Naive B cell (primary cell): ENCODE data around the gene MEIS2. TPM values are rescaled to one million over a fixed set of nuclear protein-coding genes. Genes with fewer than 3 reads are reported as not detected.

Experiments used
- ATAC-seq, 2 donors: fragments of 150-1000 bp; cut with Tn5 transposase; 2 replicates each; pipeline ENCODE4 v1.10.0; 2021; ENCODE audit warnings: low read depth in 2 of 2, mild to moderate bottlenecking in 2 of 2, moderate library complexity in 2 of 2
- DNase-seq: peaks from one replicate; pipeline ENCODE4 v3.0.0; 2022
- H3K27ac Mint-ChIP-seq, 6 donors: one replicate each; pipeline ENCODE4 v1.8.0; 2020 to 2022; ENCODE audit warnings: mild to moderate bottlenecking in 6 of 6, mixed read lengths in 6 of 6, moderate library complexity in 5 of 6, inconsistent platforms in 2 of 6
- H3K27me3 Mint-ChIP-seq, 3 donors: one replicate each; pipeline ENCODE4 v1.8.0; 2021 to 2022; ENCODE audit warnings: mixed read lengths in 3 of 3, mild to moderate bottlenecking in 1 of 3
- H3K36me3 Mint-ChIP-seq, 2 donors: one replicate each; pipeline ENCODE4 v1.8.0; 2020 to 2022; ENCODE audit warnings: mixed read lengths in 2 of 2, inconsistent platforms in 1 of 2, mild to moderate bottlenecking in 1 of 2
- H3K4me1 Mint-ChIP-seq, 3 donors: one replicate each; pipeline ENCODE4 v1.8.0; 2020 to 2022; ENCODE audit warnings: mixed read lengths in 3 of 3, inconsistent platforms in 1 of 3, mild to moderate bottlenecking in 1 of 3, moderate library complexity in 1 of 3
- H3K4me3 Mint-ChIP-seq, 8 donors: one replicate each; pipeline ENCODE4 v1.8.0; 2020 to 2022; ENCODE audit warnings: mild to moderate bottlenecking in 8 of 8, mixed read lengths in 8 of 8, moderate library complexity in 8 of 8, inconsistent platforms in 2 of 8
- H3K9me3 Mint-ChIP-seq, 7 donors: one replicate each; pipeline ENCODE4 v1.8.0; 2020 to 2022; ENCODE audit warnings: mixed read lengths in 7 of 7, mild to moderate bottlenecking in 5 of 7, inconsistent platforms in 2 of 7, moderate library complexity in 1 of 7
- polyA plus RNA-seq, 6 donors: library from polyadenylated mRNA; unstranded; fragments of 300-500 nt; fragmentation: Illumina TruSeq; gene quantifications; one replicate each; pipeline ENCODE4 v1.2.3, GENCODE V29; 2021; ENCODE audit warnings: low read depth in 6 of 6

Gene MEIS2
- polyA plus RNA-seq, 6 donors from 2014 or later: not detected

DNA sequence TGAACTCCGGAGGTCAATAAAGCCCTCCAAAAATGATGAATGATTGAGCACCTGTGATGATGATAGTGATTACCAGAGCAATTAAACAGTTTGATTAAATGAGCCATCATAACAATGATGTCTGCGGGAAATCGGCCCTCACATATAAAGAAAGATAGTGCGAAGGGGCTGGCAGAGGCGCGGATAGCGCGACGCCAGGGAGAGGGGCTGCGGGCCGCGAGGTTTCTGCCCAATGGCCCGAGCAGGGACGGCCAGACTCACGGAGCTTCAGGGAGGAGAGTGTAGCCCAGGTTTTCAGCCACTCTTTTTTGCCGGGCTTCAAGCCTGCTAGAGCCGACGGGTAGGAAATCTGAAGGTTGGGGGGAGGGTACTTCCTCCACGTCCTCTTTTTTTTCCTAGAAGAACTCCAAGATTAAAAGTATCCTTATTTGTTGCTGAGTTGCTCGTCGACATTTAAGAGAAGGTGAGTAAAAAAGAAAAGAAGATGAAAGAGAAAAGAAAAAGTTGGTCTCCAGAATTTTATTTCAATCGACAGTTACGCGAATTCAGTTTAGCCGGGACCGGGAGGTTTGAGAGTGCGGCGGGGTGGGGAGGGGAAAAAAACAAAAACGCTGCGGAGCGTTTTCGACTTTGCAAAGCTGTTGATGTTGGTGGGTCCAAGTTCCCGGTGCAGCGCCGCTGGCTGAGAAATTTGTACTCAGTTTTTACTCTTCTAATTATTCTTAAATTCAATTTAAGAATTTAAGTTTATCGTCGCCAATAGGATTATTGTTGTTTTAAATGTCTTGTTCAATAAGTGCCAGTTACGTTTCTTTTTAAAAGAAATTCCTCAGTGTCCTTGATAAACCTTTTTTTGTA is 2.2 kb upstream of the MEIS2 start:
- Mint-ChIP-seq H3K36me3 (peaks cover 15 to 37% of the 10 kb centered on the region in 2 donors), H3K4me3 (peak overlapping the region; percentile 21 to 92 (median 70)), H3K27me3 (peaks cover 78 to 89% (median 88%) of the 10 kb centered on the region in 3 donors), H3K9me3 (peaks cover 1 to 41% (median 21%) of the 10 kb centered on the region in 7 donors), H3K4me1 (peaks cover 34 to 43% (median 42%) of the 10 kb centered on the region in 3 donors), H3K27ac (peak overlapping the region in 2 of 6 donors; percentile 33 to 90)
- no peak for ATAC-seq
- DNase-seq: no peak

DNA sequence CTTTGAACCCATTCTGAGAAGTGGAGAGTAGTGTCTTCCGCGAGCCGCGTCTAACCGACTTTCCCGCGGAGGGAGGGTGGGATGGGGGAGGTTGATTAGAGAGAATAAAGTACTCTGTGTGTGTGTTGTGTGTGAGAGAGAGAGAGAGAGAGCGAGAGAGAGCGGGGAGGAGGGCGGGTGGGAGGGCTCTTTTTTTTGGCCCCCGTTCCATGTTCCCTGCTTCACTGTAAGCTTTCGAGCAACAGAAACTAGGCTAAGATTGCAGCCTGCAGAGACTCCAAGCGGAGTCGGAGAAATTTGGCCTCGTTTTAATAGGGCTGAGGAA is 1.6 kb upstream of the MEIS2 start:
- no peak for ATAC-seq
- Mint-ChIP-seq H3K27me3 (peaks cover 78 to 89% (median 88%) of the 10 kb centered on the region in 3 donors), H3K4me1 (peaks cover 35 to 48% (median 48%) of the 10 kb centered on the region in 3 donors), H3K4me3 (peak overlapping the region; percentile 55 to 95 (median 88)), H3K27ac (peak overlapping the region in 3 of 6 donors; percentile 56 to 90 (median 78)), H3K36me3 (peaks cover 15 to 38% of the 10 kb centered on the region in 2 donors), H3K9me3 (peaks cover 0 to 44% (median 22%) of the 10 kb centered on the region in 7 donors)
- DNase-seq: no peak

DNA sequence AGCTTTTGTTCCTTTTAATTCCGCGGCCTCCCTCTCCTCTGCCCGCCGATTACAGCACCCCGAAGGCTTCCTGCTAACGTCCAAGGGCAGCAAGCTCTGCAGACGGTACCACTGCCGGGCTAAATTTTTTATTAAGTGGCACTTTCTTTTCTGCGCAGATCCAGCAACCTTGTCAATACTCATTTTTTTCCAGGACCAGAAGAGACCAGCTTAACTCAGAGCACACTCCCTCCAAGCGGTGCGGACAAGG is 542 bp upstream of the MEIS2 start:
- ATAC-seq (peak; percentile 23 to 32), DNase-seq (peak; percentile 4)
- Mint-ChIP-seq H3K4me3 (peak overlapping the region; percentile 87 to 96 (median 93)), H3K27me3 (peaks cover 74 to 89% (median 88%) of the 10 kb centered on the region in 3 donors), H3K27ac (peak overlapping the region in 3 of 6 donors; percentile 56 to 96 (median 83)), H3K9me3 (peaks cover 0 to 47% (median 23%) of the 10 kb centered on the region in 7 donors), H3K4me1 (peaks cover 35 to 56% (median 52%) of the 10 kb centered on the region in 3 donors), H3K36me3 (peaks cover 12 to 48% of the 10 kb centered on the region in 2 donors)

DNA sequence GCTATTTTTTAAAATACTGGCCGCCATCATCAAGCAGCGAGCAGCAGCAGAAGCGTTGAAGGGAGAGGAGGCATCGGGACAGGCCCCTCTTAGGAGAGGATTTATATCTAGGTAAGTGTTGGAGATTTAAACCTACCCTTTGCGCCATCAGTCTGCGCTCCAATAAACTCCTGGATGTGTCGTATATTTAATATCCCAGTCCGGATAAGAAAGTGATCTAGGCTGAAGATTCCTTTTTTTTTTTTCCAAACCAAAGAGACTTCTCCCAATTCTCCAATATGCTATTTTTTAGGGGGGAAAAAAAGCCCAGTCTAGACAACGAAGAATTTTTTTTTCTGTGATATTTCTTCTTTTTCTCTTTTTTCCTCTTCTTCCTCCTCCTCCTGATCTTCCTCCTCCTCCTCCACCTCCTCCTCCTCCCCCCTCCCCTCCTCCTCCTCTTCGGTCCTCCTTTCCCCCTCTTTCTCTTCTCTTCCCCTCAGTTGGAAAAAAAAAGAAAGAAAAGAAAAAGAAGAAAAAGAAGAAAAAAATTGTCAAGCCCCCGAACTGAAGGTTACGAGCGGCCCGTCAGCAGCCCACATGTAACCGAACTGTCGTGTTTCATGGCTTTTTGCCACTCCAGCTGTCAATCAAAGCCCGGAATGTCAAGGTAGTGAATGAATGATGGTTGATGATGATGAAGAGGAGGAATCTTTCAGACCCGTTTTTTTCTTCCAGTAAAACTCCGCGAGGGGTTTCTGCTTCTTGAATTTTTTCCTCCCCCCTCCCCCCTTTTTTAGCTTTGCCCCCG is 835 bp downstream of the MEIS2 start:
- Mint-ChIP-seq H3K9me3 (peaks cover 0 to 46% (median 23%) of the 10 kb centered on the region in 7 donors), H3K36me3 (peaks cover 9 to 50% of the 10 kb centered on the region in 2 donors), H3K27ac (peak overlapping the region in 2 of 6 donors; percentile 56 to 91), H3K4me1 (peaks cover 35 to 56% (median 52%) of the 10 kb centered on the region in 3 donors), H3K4me3 (peak overlapping the region; percentile 87 to 99 (median 95)), H3K27me3 (peaks cover 68 to 90% (median 90%) of the 10 kb centered on the region in 3 donors)
- ATAC-seq (peak in 1 of 2 donors; percentile 9), DNase-seq (peak; percentile 2)

DNA sequence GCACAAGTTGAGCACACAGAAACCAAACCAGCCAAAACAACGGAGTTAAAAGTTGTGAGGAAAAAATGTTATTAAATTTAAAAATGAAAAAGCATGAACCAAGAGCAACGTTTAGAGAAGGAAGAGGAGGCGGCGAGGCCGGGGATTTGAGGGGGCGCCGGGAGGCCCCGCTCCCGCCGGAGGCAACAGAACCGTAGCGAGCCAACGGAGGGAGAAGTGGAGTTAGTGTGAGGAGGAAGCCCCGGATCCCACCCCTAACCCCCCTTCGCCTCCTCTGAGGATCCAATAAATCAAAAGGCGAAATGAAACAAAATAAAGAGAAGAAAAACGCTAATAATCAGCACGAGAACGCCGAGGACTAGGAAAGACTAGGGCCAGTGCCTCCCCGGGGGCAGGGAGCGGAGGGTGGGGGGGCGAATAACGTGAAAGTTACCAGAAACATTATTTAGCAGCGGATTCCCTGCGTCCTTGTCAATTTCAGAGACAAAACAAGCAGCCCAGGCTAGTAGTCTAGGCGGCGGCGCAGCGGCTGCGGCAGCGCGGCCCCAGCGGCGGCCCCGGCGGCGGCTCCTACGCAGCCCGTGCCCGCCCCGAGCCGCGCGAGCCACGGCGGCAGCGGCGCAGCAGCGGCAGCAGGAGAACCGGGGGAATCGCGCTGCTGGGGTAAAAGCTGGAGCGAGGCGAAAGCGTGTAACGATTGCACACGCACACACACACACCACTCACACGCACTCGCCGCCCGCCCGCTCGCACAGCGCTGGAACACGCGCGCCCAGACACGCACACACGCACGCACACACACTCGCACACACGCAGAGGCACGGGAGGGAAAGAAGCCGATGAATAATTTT is 1.7 kb downstream of the MEIS2 start:
- Mint-ChIP-seq H3K9me3 (peaks cover 0 to 46% (median 20%) of the 10 kb centered on the region in 7 donors), H3K4me3 (peak overlapping the region; percentile 87 to 99 (median 95)), H3K27me3 (peaks cover 68 to 90% (median 90%) of the 10 kb centered on the region in 3 donors), H3K27ac (peak overlapping the region in 2 of 6 donors; percentile 79 to 91), H3K4me1 (peaks cover 35 to 56% (median 52%) of the 10 kb centered on the region in 3 donors), H3K36me3 (peaks cover 9 to 50% of the 10 kb centered on the region in 2 donors)
- ATAC-seq (peak; percentile 45 to 51), DNase-seq (no peak)

DNA sequence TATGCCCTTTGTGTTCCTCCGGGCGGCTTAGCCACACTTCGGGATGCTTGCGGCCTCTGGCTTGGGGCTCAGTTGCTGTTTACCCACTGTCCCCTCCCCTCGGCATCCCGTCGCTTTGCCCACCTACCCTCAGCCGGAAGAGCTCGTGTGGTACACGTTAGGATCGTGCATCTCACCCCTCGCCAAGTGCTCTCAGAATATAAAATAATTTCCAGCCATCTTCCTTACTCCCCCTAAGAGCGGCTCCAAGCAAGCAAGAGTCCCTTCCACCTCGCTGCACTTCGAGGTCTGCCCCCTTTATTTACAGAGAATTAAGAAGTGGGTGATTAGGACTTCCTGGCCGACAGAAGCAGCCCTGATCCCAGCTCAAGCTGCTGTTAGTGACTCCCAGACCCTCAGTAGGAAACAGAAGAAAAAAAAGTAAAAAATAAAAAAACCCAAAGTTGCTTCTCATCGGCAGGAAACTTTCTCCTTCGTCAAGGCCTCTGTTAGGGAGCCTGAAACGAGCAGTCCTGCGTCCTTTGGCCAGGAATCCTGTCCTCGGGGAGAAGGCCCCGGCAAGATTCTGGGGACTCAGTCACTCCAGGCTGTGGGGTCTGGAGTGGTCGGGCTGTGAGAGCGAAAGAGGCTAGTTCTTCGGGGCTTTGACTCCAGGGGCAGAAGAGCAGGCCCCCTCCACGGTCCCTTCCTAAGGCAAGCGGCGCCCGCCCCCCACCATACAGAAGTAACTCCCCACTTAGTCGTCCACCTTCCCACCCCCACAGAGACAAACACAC is 3.0 kb downstream of the MEIS2 start:
- ATAC-seq: no peak
- Mint-ChIP-seq H3K9me3 (peaks cover 0 to 37% (median 9%) of the 10 kb centered on the region in 7 donors), H3K4me3 (peak overlapping the region; percentile 43 to 92 (median 72)), H3K4me1 (peaks cover 31 to 52% (median 48%) of the 10 kb centered on the region in 3 donors), H3K27me3 (peaks cover 71 to 93% (median 90%) of the 10 kb centered on the region in 3 donors), H3K27ac (peak overlapping the region in 3 of 6 donors; percentile 16 to 79 (median 55)), H3K36me3 (peaks cover 8 to 47% of the 10 kb centered on the region in 2 donors)
- DNase-seq: no peak

DNA sequence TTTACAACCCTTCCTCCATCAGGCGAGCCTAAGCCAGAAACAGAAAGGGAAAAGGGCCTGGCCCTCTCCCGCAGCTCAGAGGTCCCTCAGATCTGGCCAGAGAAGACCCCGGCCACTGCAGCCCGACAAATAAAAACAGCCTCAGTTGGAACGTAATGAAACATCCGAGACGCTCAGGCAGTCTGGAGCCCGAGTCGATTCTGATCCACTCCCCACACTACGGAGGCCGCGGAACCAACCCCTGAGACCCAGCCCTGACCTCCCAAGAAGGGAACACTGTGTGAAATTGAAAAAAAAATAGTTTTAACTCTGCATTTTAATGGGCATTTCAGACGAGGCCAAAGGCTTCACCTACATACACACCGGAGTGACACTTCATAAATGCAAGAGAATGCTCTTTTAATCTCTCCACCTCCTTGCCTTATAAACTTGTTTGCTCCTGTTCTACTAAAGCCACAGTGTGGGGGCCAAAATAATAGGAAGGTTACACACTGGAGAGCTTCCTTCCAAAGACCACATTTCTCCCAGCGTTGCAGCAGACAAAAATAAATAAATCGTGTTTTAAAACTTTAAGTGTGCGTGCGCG is 3.7 kb downstream of the MEIS2 start:
- Mint-ChIP-seq H3K36me3 (peaks cover 4 to 42% of the 10 kb centered on the region in 2 donors), H3K27me3 (peaks cover 72 to 92% (median 90%) of the 10 kb centered on the region in 3 donors), H3K4me3 (peak overlapping the region; percentile 18 to 92 (median 68)), H3K27ac (peak overlapping the region in 2 of 6 donors; percentile 49 to 55), H3K4me1 (peaks cover 28 to 49% (median 45%) of the 10 kb centered on the region in 3 donors), H3K9me3 (peaks cover 0 to 33% (median 9%) of the 10 kb centered on the region in 7 donors)
- ATAC-seq: no peak
- DNase-seq: no peak

DNA sequence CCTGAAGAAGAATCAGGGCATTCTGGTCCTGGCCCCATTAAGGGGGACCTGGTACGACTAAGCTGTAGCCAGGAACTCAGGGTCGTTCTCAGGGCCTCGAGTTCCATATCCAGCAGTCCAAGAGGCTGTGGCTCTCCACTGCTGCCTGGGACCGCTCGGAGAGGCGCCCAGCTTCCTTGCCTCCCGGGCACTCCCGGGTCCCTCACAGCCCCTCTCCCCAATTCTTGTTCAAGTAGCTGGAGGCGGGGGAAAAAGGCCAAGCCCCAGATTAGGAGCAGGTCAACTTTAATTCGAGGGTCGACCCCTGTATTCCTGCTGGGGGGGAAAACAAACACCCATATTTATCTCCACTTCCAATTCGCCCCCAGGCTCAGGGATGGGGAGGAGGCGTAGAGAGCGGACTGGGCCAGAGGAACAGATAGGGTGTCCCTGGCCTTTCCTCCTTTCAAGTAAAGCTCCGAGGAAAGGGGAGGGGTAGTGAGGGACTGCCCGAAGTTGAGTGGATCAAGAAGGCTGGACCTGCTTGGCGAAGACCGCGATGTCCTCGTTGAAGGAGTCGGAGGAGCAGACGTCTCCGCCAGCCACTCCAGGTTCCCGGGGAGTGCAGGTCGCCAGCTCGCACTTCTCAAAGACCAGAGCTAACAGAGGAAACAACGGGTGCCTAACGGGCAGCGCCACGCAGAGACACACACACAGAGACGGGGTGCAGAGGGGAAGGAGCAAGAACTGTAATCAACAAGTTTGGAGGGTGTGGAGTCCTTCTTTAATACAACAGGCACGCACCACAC is 4.4 kb downstream of the MEIS2 start:
- DNase-seq (no peak), ATAC-seq (no peak)
- H3K27ac Mint-ChIP-seq: peak overlapping the region in 1 of 6 donors; percentile 49
- H3K9me3 Mint-ChIP-seq: peaks cover 0 to 30% (median 7%) of the 10 kb centered on the region in 7 donors
- H3K4me3 Mint-ChIP-seq: peak overlapping the region in 3 of 8 donors; percentile 29 to 80 (median 47)
- peaks cover 4 to 37% of the 10 kb centered on the region in 2 donors for H3K36me3 Mint-ChIP-seq
- H3K4me1 Mint-ChIP-seq: peaks cover 24 to 45% (median 40%) of the 10 kb centered on the region in 3 donors
- peaks cover 71 to 89% (median 83%) of the 10 kb centered on the region in 3 donors for H3K27me3 Mint-ChIP-seq

DNA sequence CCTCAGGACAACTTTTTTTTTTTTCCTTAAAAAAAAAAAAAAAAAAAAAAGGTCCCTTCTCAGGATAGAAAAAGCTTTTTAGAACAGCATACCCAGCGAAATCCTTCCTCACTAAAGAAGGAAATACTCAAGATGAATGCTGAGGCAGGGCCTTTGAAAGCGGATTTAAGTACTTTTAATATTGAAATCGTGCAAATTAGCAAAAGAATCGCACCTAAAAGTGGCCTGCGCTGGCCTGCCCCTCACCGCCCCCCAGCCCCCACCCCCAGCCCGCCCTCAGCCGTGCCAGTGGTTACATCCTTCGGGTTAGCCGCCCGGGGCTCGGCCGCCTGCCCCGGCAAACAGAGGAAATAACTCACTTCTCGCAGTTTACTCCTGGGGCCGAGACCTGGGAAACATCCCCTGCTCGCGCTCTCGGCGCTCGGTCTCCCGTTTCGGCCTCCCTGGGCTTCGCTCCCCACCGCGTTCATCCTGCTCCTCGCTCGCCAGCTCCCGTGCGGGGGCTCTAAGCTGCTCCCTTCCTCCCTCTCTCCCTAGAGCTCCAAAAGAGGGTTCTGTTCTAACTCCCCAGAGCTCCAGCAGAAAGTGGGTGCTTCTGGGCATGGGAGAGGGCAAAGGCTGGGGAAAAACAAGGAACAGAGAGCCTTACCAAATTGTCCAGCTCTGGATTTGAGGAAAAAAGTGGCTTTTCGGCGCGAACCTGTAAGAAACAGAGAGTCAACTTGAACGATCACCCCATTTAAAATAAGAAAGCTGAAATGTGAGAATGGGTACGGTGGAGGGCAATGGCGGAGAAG is 5.2 kb downstream of the MEIS2 start:
- Mint-ChIP-seq H3K36me3 (peaks cover 4 to 28% of the 10 kb centered on the region in 2 donors), H3K9me3 (peaks cover 0 to 24% (median 5%) of the 10 kb centered on the region in 7 donors), H3K4me3 (peak overlapping the region in 2 of 8 donors; percentile 26 to 32), H3K27me3 (peaks cover 68 to 86% (median 81%) of the 10 kb centered on the region in 3 donors), H3K27ac (no peak overlapping the region), H3K4me1 (peaks cover 16 to 39% (median 32%) of the 10 kb centered on the region in 3 donors)
- no peak for ATAC-seq
- no peak for DNase-seq

DNA sequence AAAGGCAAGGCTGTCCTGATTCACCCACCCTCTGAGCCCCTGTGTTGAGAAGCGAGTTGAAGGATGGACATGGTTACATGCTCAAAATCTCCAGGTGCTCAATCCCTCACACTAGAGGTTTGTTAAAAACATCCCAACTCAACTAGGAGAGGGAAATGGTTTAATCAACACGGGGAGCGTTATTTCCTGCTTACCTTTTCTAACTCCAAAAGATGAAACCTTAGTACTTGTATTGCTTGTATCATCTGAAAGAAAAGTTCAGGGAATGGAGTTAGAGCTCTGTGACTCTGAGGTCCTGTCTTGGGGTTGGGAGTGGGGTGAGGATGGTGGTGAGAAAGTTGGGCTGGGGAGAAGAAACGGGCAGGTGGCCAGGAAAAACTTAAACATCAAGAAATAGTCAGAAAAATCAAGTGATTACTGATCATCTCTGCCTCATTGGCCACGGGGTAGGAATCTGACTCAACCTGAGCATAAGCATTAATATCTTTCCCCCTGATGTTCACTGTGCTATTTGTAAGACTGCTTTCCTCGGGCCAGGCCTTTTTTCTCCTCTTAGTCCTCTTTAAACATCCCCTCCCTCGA is 5.9 kb downstream of the MEIS2 start:
- DNase-seq: no peak
- Mint-ChIP-seq H3K4me3 (peak overlapping the region in 2 of 8 donors; percentile 27 to 55), H3K36me3 (peaks cover 4 to 25% of the 10 kb centered on the region in 2 donors), H3K9me3 (peaks cover 0 to 22% (median 5%) of the 10 kb centered on the region in 7 donors), H3K4me1 (peaks cover 13 to 32% (median 27%) of the 10 kb centered on the region in 3 donors), H3K27ac (no peak overlapping the region), H3K27me3 (peaks cover 64 to 83% (median 78%) of the 10 kb centered on the region in 3 donors)
- no peak for ATAC-seq
